HEK293 (cell line): ENCODE results near the gene AKNA.

Source experiments
- CTCF ChIA-PET: fragments of 350-600 bp; formaldehyde crosslinking; extraction: SDS; loops from one replicate; lab custom pipeline; 2021; ENCODE audit warnings: antibody characterized with exemption; lab: Yijun Ruan, JAX
- POLR2A ChIA-PET: fragments of 300-600 bp; formaldehyde crosslinking; extraction: SDS; loops from one replicate; lab custom pipeline; 2020; ENCODE audit warnings: antibody characterized with exemption, inconsistent platforms; lab: Yijun Ruan, JAX
- H3K27ac ChIP-seq: fragments of 200-500 bp; sonication (Bioruptor generic); 2 replicates; pipeline ENCODE4 v1.5.1; 2014; ENCODE audit warnings: low read depth, low read length, control low read depth, inconsistent platforms; ENCODE audit errors: extremely low read depth
- H3K36me3 ChIP-seq, 2 experiments: fragments of 200-500 bp in 1 of 2; sonication (Bioruptor generic) in 1 of 2; 1 replicate in 1 of 2; 2 replicates in 1 of 2; pipeline ENCODE4 v1.5.1; 2014 to 2017; ENCODE audit warnings: inconsistent platforms in 2 of 2, low read length in 2 of 2; ENCODE audit not compliant: control insufficient read depth in 2 of 2, insufficient read depth in 1 of 2
- H3K4me1 ChIP-seq: fragments of 200-500 bp; sonication (Bioruptor generic); 2 replicates; pipeline ENCODE4 v1.5.1; 2014; ENCODE audit warnings: mild to moderate bottlenecking, low read length, inconsistent platforms; ENCODE audit not compliant: control insufficient read depth, insufficient read depth
- H3K4me3 ChIP-seq: 2 replicates; pipeline ENCODE4 v1.5.1; 2011; ENCODE audit warnings: low read depth, mild to moderate bottlenecking, control low read depth, low read length, moderate library complexity
- H3K9me3 ChIP-seq: fragments of 200-500 bp; sonication (Bioruptor generic); 2 replicates; pipeline ENCODE4 v1.5.1; 2014; ENCODE audit warnings: low read depth, low read length, inconsistent platforms; ENCODE audit not compliant: control insufficient read depth, insufficient read depth
- FEZF1 ChIP-seq: fragments of 450-650 bp; formaldehyde crosslinking; IDR thresholded peaks from 2 replicates; pipeline ENCODE4 v1.5.1; 2016; ENCODE audit warnings: missing biosample characterization, missing genetic modification characterization
- GFI1B ChIP-seq: fragments of 450-650 bp; formaldehyde crosslinking; IDR thresholded peaks from 2 replicates; pipeline ENCODE4 v1.5.1; 2016; ENCODE audit warnings: missing biosample characterization, missing genetic modification characterization
- KLF1 ChIP-seq: fragments of 450-650 bp; formaldehyde crosslinking; IDR thresholded peaks from 2 replicates; pipeline ENCODE4 v1.5.1; 2016; ENCODE audit warnings: missing biosample characterization, missing genetic modification characterization
- KLF8 ChIP-seq: fragments of 450-650 bp; formaldehyde crosslinking; IDR thresholded peaks from 2 replicates; pipeline ENCODE4 v1.5.1; 2016; ENCODE audit warnings: missing biosample characterization, missing genetic modification characterization
- MEIS1 ChIP-seq: sonication (generic); formaldehyde crosslinking; IDR thresholded peaks from 2 replicates; pipeline ENCODE4 v1.8.1; 2022; ENCODE audit warnings: missing genetic modification reagents, mild to moderate bottlenecking, borderline replicate concordance
- PRDM4 ChIP-seq: fragments of 450-650 bp; formaldehyde crosslinking; IDR thresholded peaks from 2 replicates; pipeline ENCODE4 v1.5.1; 2017; ENCODE audit warnings: missing biosample characterization, missing genetic modification characterization
- RBAK ChIP-seq: fragments of 450-650 bp; formaldehyde crosslinking; IDR thresholded peaks from 2 replicates; pipeline ENCODE4 v1.5.1; 2016; ENCODE audit warnings: missing biosample characterization, missing genetic modification characterization
- SCRT1 ChIP-seq: fragments of 450-650 bp; formaldehyde crosslinking; IDR thresholded peaks from 2 replicates; pipeline ENCODE4 v1.5.1; 2016; ENCODE audit warnings: missing biosample characterization, missing genetic modification characterization, borderline replicate concordance
- ZBTB17 ChIP-seq: fragments of 450-650 bp; formaldehyde crosslinking; IDR thresholded peaks from 2 replicates; pipeline ENCODE4 v1.5.1; 2016; ENCODE audit warnings: missing biosample characterization, missing genetic modification characterization
- ZBTB48 ChIP-seq: fragments of 450-650 bp; formaldehyde crosslinking; IDR thresholded peaks from 2 replicates; pipeline ENCODE4 v1.5.1; 2016; ENCODE audit warnings: missing biosample characterization, missing genetic modification characterization
- ZEB2 ChIP-seq: fragments of 450-650 bp; formaldehyde crosslinking; IDR thresholded peaks from 2 replicates; pipeline ENCODE4 v1.5.1; 2016; ENCODE audit warnings: missing biosample characterization, missing genetic modification characterization
- ZFP3 ChIP-seq: fragments of 450-650 bp; formaldehyde crosslinking; IDR thresholded peaks from 2 replicates; pipeline ENCODE4 v1.5.1; 2016; ENCODE audit warnings: low read depth, missing biosample characterization, missing genetic modification characterization
- ZNF10 ChIP-seq: fragments of 450-650 bp; formaldehyde crosslinking; IDR thresholded peaks from 2 replicates; pipeline ENCODE4 v1.5.1; 2017; ENCODE audit warnings: missing biosample characterization, missing genetic modification characterization
- ZNF18 ChIP-seq: fragments of 450-650 bp; formaldehyde crosslinking; IDR thresholded peaks from 2 replicates; pipeline ENCODE4 v1.5.1; 2016; ENCODE audit warnings: missing biosample characterization, missing genetic modification characterization
- ZNF223 ChIP-seq: fragments of 450-650 bp; formaldehyde crosslinking; IDR thresholded peaks from 2 replicates; pipeline ENCODE4 v1.5.1; 2016; ENCODE audit warnings: missing biosample characterization, missing genetic modification characterization
- ZNF26 ChIP-seq: fragments of 450-650 bp; formaldehyde crosslinking; IDR thresholded peaks from 2 replicates; pipeline ENCODE4 v1.5.1; 2016; ENCODE audit warnings: missing biosample characterization, missing genetic modification characterization
- ZNF391 ChIP-seq: fragments of 450-650 bp; formaldehyde crosslinking; IDR thresholded peaks from 2 replicates; pipeline ENCODE4 v1.5.1; 2016; ENCODE audit warnings: low read depth, missing biosample characterization, missing genetic modification characterization, borderline replicate concordance
- ZNF394 ChIP-seq: fragments of 450-650 bp; formaldehyde crosslinking; IDR thresholded peaks from 2 replicates; pipeline ENCODE4 v1.5.1; 2016; ENCODE audit warnings: missing biosample characterization, missing genetic modification characterization, mild to moderate bottlenecking, moderate library complexity, borderline replicate concordance
- ZNF501 ChIP-seq: fragments of 450-650 bp; formaldehyde crosslinking; IDR thresholded peaks from 2 replicates; pipeline ENCODE4 v1.5.1; 2016; ENCODE audit warnings: missing biosample characterization, missing genetic modification characterization
- ZNF544 ChIP-seq: fragments of 450-650 bp; formaldehyde crosslinking; IDR thresholded peaks from 2 replicates; pipeline ENCODE4 v1.5.0; 2017; ENCODE audit warnings: missing biosample characterization, missing genetic modification characterization
- ZNF623 ChIP-seq: fragments of 450-650 bp; formaldehyde crosslinking; IDR thresholded peaks from 2 replicates; pipeline ENCODE4 v1.5.1; 2016; ENCODE audit warnings: missing biosample characterization, missing genetic modification characterization
- ZNF658 ChIP-seq: fragments of 450-650 bp; formaldehyde crosslinking; IDR thresholded peaks from 2 replicates; pipeline ENCODE4; 2016; ENCODE audit warnings: missing biosample characterization, missing genetic modification characterization

The AKNA gene

GRCh38 chr9:114413861-114414301 lies 26.1 kb upstream of the AKNA start (continued):
- TF ChIP-seq ZNF623 (tag by site-specific recombination) = no peak
- no peak for TF ChIP-seq ZNF10 (tag by site-specific recombination)

GRCh38 chr9:114412048-114412683 lies 24.4 kb upstream of the AKNA start:
- Histone ChIP-seq H3K4me3 (no peak overlapping the region), H3K9me3 (no peaks in the 10 kb centered on the region), H3K36me3 (no peaks in the 10 kb centered on the region), H3K27ac (no peak overlapping the region), H3K4me1 (no peaks in the 10 kb centered on the region)
- ChIA-PET CTCF (interaction anchor here (0.6 to 2.1 kb wide), 3 partner anchors 9 to 241 kb away, joined by 3 to 7 read pairs (median 4); no protein-coding TSS in a partner anchor), POLR2A (no interaction called here)
- TF ChIP-seq ZNF391 (tag by site-specific recombination) (no peak), KLF1 (no peak), ZEB2 (tag by site-specific recombination) (no peak), ZNF26 (tag by site-specific recombination) (no peak), GFI1B (tag by site-specific recombination) (no peak)

- Histone ChIP-seq H3K9me3 (no peaks in the 10 kb centered on the region), H3K4me3 (no peak overlapping the region), H3K27ac (no peak overlapping the region), H3K36me3 (no peaks in the 10 kb centered on the region), H3K4me1 (no peaks in the 10 kb centered on the region)
- POLR2A ChIA-PET = no interaction called here
- CTCF ChIA-PET = interaction anchor here (0.6 to 2.1 kb wide), 3 partner anchors 8 to 242 kb away, joined by 3 to 7 read pairs (median 4); no protein-coding TSS in a partner anchor
- TF ChIP-seq ZNF658 (tag by site-specific recombination) (no peak), SCRT1 (tag by site-specific recombination) (no peak), RBAK (tag by site-specific recombination) (no peak), FEZF1 (no peak), PRDM4 (tag by site-specific recombination) (no peak), ZNF223 (tag by site-specific recombination) (no peak), ZBTB17 (tag by site-specific recombination) (no peak), ZNF501 (tag by site-specific recombination) (no peak), KLF8 (tag by site-specific recombination) (no peak), ZNF544 (tag by site-specific recombination) (no peak), ZNF18 (tag by site-specific recombination) (no peak), ZBTB48 (tag by site-specific recombination) (no peak), MEIS1 (CRISPR knock-in tag) (no peak), ZFP3 (no peak), ZNF394 (tag by site-specific recombination) (no peak)
Measured at GRCh38 chr9:114411452-114411851, 23.7 kb upstream of the AKNA start.
